ENCODE measurements around the gene LRRC15. TPM values are rescaled to one million over a fixed set of nuclear protein-coding genes. Genes with fewer than 3 reads are reported as not detected.

LRRC15 gene
- total RNA-seq: not detected

- no peak within 1 kb of the TSS for H3K4me3 Mint-ChIP-seq
- H3K27me3 Mint-ChIP-seq (ENCODE audit: low read depth): peaks cover 12% of the 10 kb centered on the region
- no peaks in the 10 kb centered on the region for H3K36me3 Mint-ChIP-seq (ENCODE audit: low read depth)
- H3K4me1 Mint-ChIP-seq (ENCODE audit: low read depth): no peaks in the 10 kb centered on the region
- CTCF ChIA-PET: no interaction called here
- no peak for DNase-seq
- H3K27ac Mint-ChIP-seq: no peak within 1 kb of the TSS
- no peaks in the 10 kb centered on the region for H3K9me3 Mint-ChIP-seq (ENCODE audit: insufficient read depth)
- peak; percentile 47 for ATAC-seq
- POLR2A ChIA-PET: no interaction called here
Observed at GRCh38 chr3:194369522-194370279, at the start of gene LRRC15. Gene LRRC15 (minus strand): TSS chr3:194369743. CDS start chr3:194361043, 8,700 bp downstream.

GRCh38 chr3:194418671-194419070, 49.1 kb upstream of the LRRC15 start:
- no peak overlapping the region for H3K4me3 Mint-ChIP-seq
- no peaks in the 10 kb centered on the region for H3K9me3 Mint-ChIP-seq (ENCODE audit: insufficient read depth)
- no peaks in the 10 kb centered on the region for H3K4me1 Mint-ChIP-seq (ENCODE audit: low read depth)
- POLR2A ChIA-PET: no interaction called here
- CTCF ChIA-PET: no interaction called here
- H3K27me3 Mint-ChIP-seq (ENCODE audit: low read depth): no peaks in the 10 kb centered on the region
- peaks cover 29% of the 10 kb centered on the region for H3K36me3 Mint-ChIP-seq (ENCODE audit: low read depth)
- DNase-seq (no peak), ATAC-seq (no peak)
- H3K27ac Mint-ChIP-seq: no peak overlapping the region

- Mint-ChIP-seq H3K27me3 (ENCODE audit: low read depth) (no peaks in the 10 kb centered on the region), H3K9me3 (ENCODE audit: insufficient read depth) (no peaks in the 10 kb centered on the region), H3K36me3 (ENCODE audit: low read depth) (peaks cover 18% of the 10 kb centered on the region), H3K4me3 (no peak overlapping the region), H3K27ac (no peak overlapping the region), H3K4me1 (ENCODE audit: low read depth) (no peaks in the 10 kb centered on the region)
- ChIA-PET POLR2A (no interaction called here), CTCF (interaction anchor here (0.7 to 4.9 kb wide), 9 partner anchors 11 to 166 kb away, joined by 3 to 35 read pairs (median 4); no protein-coding TSS in a partner anchor)
- no peak for DNase-seq
- ATAC-seq: no peak
Observed at GRCh38 chr3:194407423-194407822, 37.9 kb upstream of the LRRC15 start.

- ATAC-seq: no peak
- ChIA-PET CTCF (interaction anchor here (1.3 to 4.9 kb wide), 8 partner anchors 9 to 178 kb away, joined by 3 to 35 read pairs (median 10); no protein-coding TSS in a partner anchor), POLR2A (no interaction called here)
- no peaks in the 10 kb centered on the region for H3K4me1 Mint-ChIP-seq (ENCODE audit: low read depth)
- H3K9me3 Mint-ChIP-seq (ENCODE audit: insufficient read depth): no peaks in the 10 kb centered on the region
- no peak overlapping the region for H3K27ac Mint-ChIP-seq
- H3K4me3 Mint-ChIP-seq: no peak overlapping the region
- DNase-seq: no peak
- no peaks in the 10 kb centered on the region for H3K27me3 Mint-ChIP-seq (ENCODE audit: low read depth)
- peaks cover 14% of the 10 kb centered on the region for H3K36me3 Mint-ChIP-seq (ENCODE audit: low read depth)
Observed at GRCh38 chr3:194405766-194406165, 36.2 kb upstream of the LRRC15 start.

DNA sequence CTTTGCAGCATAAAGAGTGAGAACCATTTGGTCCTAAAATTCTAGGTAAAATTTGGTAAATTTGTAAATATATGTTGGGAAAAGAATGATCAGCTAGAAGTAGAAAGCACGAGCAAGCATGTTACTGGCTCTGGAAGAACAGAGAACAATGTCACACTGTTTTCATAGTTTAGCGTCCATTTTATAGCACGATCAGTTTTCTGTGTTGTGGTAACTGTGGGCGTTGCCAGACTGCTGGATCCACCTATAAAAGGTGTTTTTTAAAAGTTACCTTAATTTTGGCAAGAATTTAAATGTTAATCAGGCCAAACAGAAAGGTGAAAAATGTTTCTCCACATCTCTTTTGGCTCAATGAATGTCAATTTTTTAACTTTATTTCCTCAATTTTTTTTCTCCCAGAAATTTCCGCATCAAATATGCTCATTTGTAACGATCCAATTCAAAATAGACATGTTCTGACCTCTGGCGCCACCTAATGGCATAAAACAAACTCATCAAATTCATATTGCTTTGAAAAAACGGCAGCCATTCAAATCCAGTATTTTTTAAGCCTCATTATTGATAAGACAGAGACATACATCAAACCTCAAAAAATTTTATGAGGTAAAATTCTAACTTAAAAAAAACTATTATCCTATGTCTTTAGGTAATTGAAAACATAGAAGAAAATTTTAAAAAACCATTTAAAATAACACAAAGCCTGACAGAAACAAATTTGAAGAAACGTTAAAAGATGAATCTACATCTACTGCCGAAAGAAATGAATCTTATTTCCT, 35.0 kb upstream of the LRRC15 start:
- H3K4me1 Mint-ChIP-seq (ENCODE audit: low read depth): peaks cover 7% of the 10 kb centered on the region
- no peak overlapping the region for H3K4me3 Mint-ChIP-seq
- no peaks in the 10 kb centered on the region for H3K27me3 Mint-ChIP-seq (ENCODE audit: low read depth)
- DNase-seq (peak; percentile 60), ATAC-seq (no peak)
- ChIA-PET POLR2A (interaction anchor here (0.6 kb wide), 1 partner anchor 10 kb away, joined by 3 read pairs; no protein-coding TSS in a partner anchor), CTCF (interaction anchor here (0.6 to 4.9 kb wide), 20 partner anchors 8 to 100 kb away, joined by 3 to 35 read pairs (median 4); no protein-coding TSS in a partner anchor)
- peaks cover 11% of the 10 kb centered on the region for H3K36me3 Mint-ChIP-seq (ENCODE audit: low read depth)
- no peak overlapping the region for H3K27ac Mint-ChIP-seq
- no peaks in the 10 kb centered on the region for H3K9me3 Mint-ChIP-seq (ENCODE audit: insufficient read depth)

GRCh38 chr3:194401868-194402329, 32.4 kb upstream of the LRRC15 start:
- peaks cover 11% of the 10 kb centered on the region for H3K36me3 Mint-ChIP-seq (ENCODE audit: low read depth)
- no peaks in the 10 kb centered on the region for H3K9me3 Mint-ChIP-seq (ENCODE audit: insufficient read depth)
- no peak overlapping the region for H3K27ac Mint-ChIP-seq
- ATAC-seq (no peak), DNase-seq (no peak)
- peaks cover 10% of the 10 kb centered on the region for H3K27me3 Mint-ChIP-seq (ENCODE audit: low read depth)
- ChIA-PET POLR2A (no interaction called here), CTCF (interaction anchor here (1.6 kb wide), 1 partner anchor 70 kb away, joined by 3 read pairs; no protein-coding TSS in a partner anchor)
- H3K4me3 Mint-ChIP-seq: no peak overlapping the region
- H3K4me1 Mint-ChIP-seq (ENCODE audit: low read depth): peaks cover 33% of the 10 kb centered on the region

DNA sequence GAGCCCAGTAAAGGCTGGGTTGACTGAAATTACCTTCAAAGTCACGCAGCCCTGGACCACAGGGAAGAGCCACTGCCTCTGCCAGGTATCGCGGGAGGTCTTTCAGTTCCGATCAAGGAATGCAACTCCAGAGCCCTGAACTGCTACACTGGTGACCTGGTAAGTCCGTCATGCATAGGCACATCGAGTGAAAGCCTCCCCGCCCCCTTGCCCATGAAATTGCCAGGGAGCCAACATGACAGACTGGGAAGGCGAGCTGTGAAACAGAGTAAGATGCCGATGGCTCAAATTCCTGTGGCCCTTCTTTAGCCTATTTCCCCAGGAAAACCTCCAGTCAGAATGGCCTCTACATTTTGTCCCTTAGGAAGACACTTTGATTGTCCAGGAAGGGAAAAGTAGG, 31.8 kb upstream of the LRRC15 start:
- POLR2A ChIA-PET: no interaction called here
- H3K4me3 Mint-ChIP-seq: no peak overlapping the region
- ATAC-seq (no peak), DNase-seq (no peak)
- CTCF ChIA-PET: no interaction called here
- H3K9me3 Mint-ChIP-seq (ENCODE audit: insufficient read depth): no peaks in the 10 kb centered on the region
- peaks cover 37% of the 10 kb centered on the region for H3K4me1 Mint-ChIP-seq (ENCODE audit: low read depth)
- H3K27ac Mint-ChIP-seq: no peak overlapping the region
- peaks cover 11% of the 10 kb centered on the region for H3K36me3 Mint-ChIP-seq (ENCODE audit: low read depth)
- H3K27me3 Mint-ChIP-seq (ENCODE audit: low read depth): peaks cover 10% of the 10 kb centered on the region

DNA sequence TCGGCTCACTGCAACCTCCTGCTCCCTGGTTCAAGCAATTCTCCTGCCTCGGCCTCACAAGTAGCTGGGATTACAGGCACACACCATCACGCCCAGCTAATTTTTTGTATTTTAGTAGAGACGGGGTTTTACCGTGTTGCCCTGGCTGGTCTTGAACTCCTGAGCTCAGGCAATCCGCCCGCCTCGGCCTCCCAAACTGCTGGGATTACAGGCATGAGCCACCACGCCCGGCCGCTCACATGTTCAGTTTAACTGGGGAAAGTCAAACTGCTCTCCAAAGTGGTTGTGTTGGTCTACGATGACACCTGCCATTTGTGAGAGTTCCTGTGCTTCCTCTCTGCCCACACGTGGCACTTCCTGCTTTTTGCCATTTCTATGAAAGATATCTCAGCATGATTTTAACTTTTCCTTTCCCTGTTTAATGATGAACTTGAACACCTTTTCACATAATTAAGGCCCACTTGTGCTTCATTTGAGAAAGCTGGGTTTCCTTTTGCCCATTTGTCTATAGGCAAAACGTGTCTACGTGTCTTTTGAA, 30.4 kb upstream of the LRRC15 start:
- Mint-ChIP-seq H3K36me3 (ENCODE audit: low read depth) (peaks cover 5% of the 10 kb centered on the region), H3K27ac (no peak overlapping the region), H3K4me3 (no peak overlapping the region), H3K27me3 (ENCODE audit: low read depth) (peaks cover 13% of the 10 kb centered on the region), H3K4me1 (ENCODE audit: low read depth) (peaks cover 50% of the 10 kb centered on the region), H3K9me3 (ENCODE audit: insufficient read depth) (no peaks in the 10 kb centered on the region)
- CTCF ChIA-PET: no interaction called here
- DNase-seq: no peak
- POLR2A ChIA-PET: interaction anchor here (0.6 kb wide), 1 partner anchor 601 kb away, joined by 3 read pairs; no protein-coding TSS in a partner anchor
- no peak for ATAC-seq

GRCh38 chr3:194399166-194399565, 29.6 kb upstream of the LRRC15 start, which contains the start of gene GP5:
Gene GP5 (minus strand): TSS chr3:194399266. CDS start chr3:194398282, 984 bp downstream.
- ATAC-seq (no peak), DNase-seq (no peak)
- peak within 1 kb of the TSS; percentile 75 for H3K4me3 Mint-ChIP-seq
- ChIA-PET POLR2A (no interaction called here), CTCF (interaction anchor here (3.3 to 4.7 kb wide), 2 partner anchors 8 to 55 kb away, joined by 14 to 35 read pairs; no protein-coding TSS in a partner anchor)
- peak within 1 kb of the TSS; percentile 78 for H3K27ac Mint-ChIP-seq
- H3K36me3 Mint-ChIP-seq (ENCODE audit: low read depth): peaks cover under 1% of the 10 kb centered on the region
- peaks cover 50% of the 10 kb centered on the region for H3K4me1 Mint-ChIP-seq (ENCODE audit: low read depth)
- H3K9me3 Mint-ChIP-seq (ENCODE audit: insufficient read depth): no peaks in the 10 kb centered on the region
- H3K27me3 Mint-ChIP-seq (ENCODE audit: low read depth): peaks cover 16% of the 10 kb centered on the region

- POLR2A ChIA-PET: interaction anchor here (0.7 to 1.4 kb wide), 2 partner anchors 65 to 90 kb away, joined by 3 read pairs; no protein-coding TSS in a partner anchor
- H3K27me3 Mint-ChIP-seq (ENCODE audit: low read depth): peaks cover 17% of the 10 kb centered on the region
- H3K4me3 Mint-ChIP-seq: peak overlapping the region; percentile 75
- ATAC-seq (peak; percentile 52), DNase-seq (peak; percentile 68)
- peak overlapping the region; percentile 78 for H3K27ac Mint-ChIP-seq
- H3K9me3 Mint-ChIP-seq (ENCODE audit: insufficient read depth): no peaks in the 10 kb centered on the region
- H3K36me3 Mint-ChIP-seq (ENCODE audit: low read depth): no peaks in the 10 kb centered on the region
- peaks cover 50% of the 10 kb centered on the region for H3K4me1 Mint-ChIP-seq (ENCODE audit: low read depth)
- CTCF ChIA-PET: interaction anchor here (0.6 to 4.7 kb wide), 12 partner anchors 9 to 1783 kb away, joined by 3 to 35 read pairs (median 4); no protein-coding TSS in a partner anchor
Observed at GRCh38 chr3:194397757-194398312, 28.3 kb upstream of the LRRC15 start.
